Panc1 (cell line): ENCODE data around the gene MRNIP.
A peak's percentile ranks its signal among the peaks of the same experiment; 100 is the strongest.

Experiments used
- CTCF ChIP-seq: fragments of 450-650 bp; IDR thresholded peaks from 2 replicates; pipeline ENCODE4 v1.5.1; 2017; ENCODE audit warnings: mild to moderate bottlenecking
- POLR2AphosphoS5 ChIP-seq: IDR thresholded peaks from 2 replicates; pipeline ENCODE4 v1.6.1; 2012; ENCODE audit warnings: mild to moderate bottlenecking, low read depth, low read length, moderate library complexity
- REST ChIP-seq, 2 experiments: IDR thresholded peaks; 2 replicates each; pipeline ENCODE4 v1.6.1; 2011 to 2012; ENCODE audit warnings: low read depth in 2 of 2, control low read depth in 1 of 2, low read length in 1 of 2, mild to moderate bottlenecking in 1 of 2, moderate library complexity in 1 of 2; ENCODE audit not compliant: insufficient read depth in 1 of 2
- SIN3A ChIP-seq: IDR thresholded peaks from 2 replicates; pipeline ENCODE4 v1.6.1; 2012; ENCODE audit warnings: low read depth, mild to moderate bottlenecking, low read length, moderate library complexity, borderline replicate concordance; ENCODE audit not compliant: insufficient read depth
- TCF7L2 ChIP-seq: IDR thresholded peaks from 2 replicates; pipeline ENCODE4 v1.6.1; 2011; ENCODE audit warnings: mild to moderate bottlenecking, low read depth, low read length, inconsistent platforms

- TF ChIP-seq CTCF = no peak
- 0 out of 4 replicates have a peak, but pooled peaks of 1 of the 2 experiments have one; percentile 29 for TF ChIP-seq REST (IDR thresholded peaks at IDR 0.05; ENCODE audit: insufficient read depth in 1 of 2, low read depth in 2 of 2, low read length in 1 of 2)
- peak; percentile 99 for TF ChIP-seq POLR2AphosphoS5
- no peak for TF ChIP-seq TCF7L2
- peak; percentile 79 for TF ChIP-seq SIN3A
Measured at GRCh38 chr5:179820483-179821297, 37.9 kb downstream of the MRNIP start, which contains the start of gene SQSTM1.
